SK-N-DZ (cell line): ENCODE results near the gene RIOK3.

ENCODE experiments used
- DNase-seq: peaks from one replicate; pipeline ENCODE4 v3.0.0-alpha.2; 2015; ENCODE audit warnings: low spot score
- small RNA-seq, 2 experiments: library from RNA; depleted of rRNA; stranded (forward); fragments of <200 nt; gene quantifications; one replicate each; pipeline ENCODE3, GENCODE V24; 2014

The RIOK3 gene

DNA sequence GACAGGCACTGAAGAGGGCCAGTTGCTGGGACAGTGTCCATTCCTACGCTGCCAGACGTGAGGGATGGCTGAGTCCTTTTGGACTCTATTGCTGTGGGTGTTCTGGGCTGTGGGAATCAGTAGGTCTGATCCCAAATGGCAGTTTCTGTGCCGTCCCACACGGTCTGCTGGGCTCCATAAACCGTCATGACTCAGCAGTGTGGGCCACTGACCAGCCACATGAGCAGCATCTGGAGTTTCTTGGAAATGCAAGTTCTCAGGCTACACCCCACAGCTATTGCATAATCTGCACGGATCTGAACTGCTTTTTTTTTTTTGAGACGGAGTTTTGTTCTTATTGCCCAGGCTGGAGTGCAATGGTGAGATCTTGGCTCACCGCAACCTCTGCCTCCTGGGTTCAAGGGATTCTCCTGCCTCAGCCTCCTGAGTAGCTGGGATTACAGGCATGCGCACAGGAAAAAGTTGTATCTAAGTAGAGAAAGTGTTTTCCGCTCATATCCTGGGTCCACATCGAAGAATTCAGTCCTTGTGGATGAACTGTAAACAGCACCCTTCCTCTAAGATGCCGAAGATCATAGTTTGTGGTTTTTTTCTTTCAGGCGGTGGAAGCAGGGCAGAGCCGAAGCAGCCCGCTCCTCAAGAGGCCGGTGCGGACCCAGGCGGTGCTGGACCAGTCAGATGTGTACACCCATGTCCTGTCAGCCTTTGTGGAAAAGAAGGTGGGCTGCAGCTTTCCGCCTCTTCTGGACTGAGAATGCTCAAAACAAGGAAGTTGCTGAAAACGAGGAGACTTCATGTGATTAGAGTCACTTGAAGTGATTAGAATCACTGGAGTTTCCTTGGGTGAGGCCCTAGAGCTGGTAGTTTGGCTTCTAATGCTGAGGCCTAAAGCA, 75.7 kb downstream of the RIOK3 start:
- no peak for DNase-seq

DNA sequence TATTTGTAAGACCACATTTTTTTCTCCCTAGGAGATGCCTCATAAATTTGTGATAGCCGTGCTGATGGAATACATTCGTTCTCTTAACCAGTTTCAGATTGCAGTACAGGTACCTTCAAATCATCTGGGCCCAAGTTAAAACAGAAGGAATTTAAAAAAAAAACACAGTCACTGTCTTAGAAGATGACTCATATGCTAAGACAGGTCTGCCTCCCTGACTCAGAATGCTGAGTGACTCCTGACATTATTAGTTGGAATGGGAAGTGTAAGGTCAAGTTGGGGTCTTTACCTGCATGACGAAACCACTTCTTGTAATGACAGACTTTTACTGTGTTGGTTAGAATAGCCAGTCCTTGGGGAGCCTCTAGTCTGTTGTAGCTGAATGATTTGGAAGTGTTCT, 76.5 kb downstream of the RIOK3 start:
- DNase-seq, result no peak

DNA sequence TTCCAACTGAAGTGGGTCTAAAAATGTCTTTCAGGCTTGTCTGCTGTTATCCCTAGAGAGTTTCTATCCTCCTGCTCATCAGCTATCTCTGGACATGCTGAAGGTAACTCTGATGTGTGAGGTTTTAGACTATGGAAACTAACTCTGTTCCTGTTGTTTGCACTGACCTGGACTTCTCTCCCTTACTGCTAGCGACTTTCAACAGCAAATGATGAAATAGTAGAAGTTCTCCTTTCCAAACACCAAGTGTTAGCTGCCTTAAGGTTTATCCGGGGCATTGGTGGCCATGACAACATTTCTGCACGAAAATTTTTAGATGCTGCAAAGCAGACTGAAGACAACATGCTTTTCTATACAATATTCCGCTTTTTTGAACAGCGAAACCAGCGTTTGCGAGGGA, 77.1 kb downstream of the RIOK3 start:
- no peak for DNase-seq

GRCh38 chr18:23531912-23532311, 78.8 kb downstream of the RIOK3 start:
- DNase-seq, result no peak

Small RNA genes within 50 kb of the gene (small RNA-seq; reads per million reads assigned to genes)
- gene AC026634.1 (0 reads per million in 2 experiments), gene RF00019 (0 reads per million in 2 experiments)
